GM21423 (cell line): Measurements from ENCODE around the gene NR1D2.

Source experiments
- ATAC-seq: cut with Tn5 transposase; IDR thresholded peaks from one replicate; pipeline ENCODE4 v1.9.1; 2021; ENCODE audit warnings: mild to moderate bottlenecking, moderate library complexity; ENCODE audit not compliant: unreplicated experiment

The NR1D2 gene

GRCh38 chr3:23961913-23962312 is 16.8 kb downstream of the NR1D2 start:
- ATAC-seq, result no peak

GRCh38 chr3:23964537-23965235 is 19.6 kb downstream of the NR1D2 start:
- ATAC-seq, result no peak

DNA sequence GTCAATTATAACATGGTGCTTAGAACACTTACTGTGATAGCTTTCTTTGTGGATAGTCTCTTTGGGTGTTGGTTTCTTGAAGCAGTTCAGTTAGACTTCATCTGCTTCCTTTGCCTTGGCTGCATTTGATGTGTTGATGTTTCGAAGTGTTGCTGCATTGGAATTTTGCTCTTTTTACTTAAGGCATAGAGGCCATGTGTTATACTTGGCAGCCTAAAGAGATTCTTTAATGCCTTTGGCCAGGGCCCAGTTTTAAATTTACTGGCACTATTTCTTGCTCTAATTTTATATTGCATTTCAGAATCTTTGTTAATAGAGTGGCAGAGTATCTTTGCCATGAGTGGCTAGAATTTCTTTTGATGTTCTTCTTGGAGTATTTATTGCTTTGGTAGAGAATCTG is 21.2 kb downstream of the NR1D2 start:
- ATAC-seq, result no peak

GRCh38 chr3:23968463-23969184 is 23.5 kb downstream of the NR1D2 start:
- ATAC-seq, result no peak

- no peak for ATAC-seq
Measured at GRCh38 chr3:23969393-23969792, 24.3 kb downstream of the NR1D2 start.

DNA sequence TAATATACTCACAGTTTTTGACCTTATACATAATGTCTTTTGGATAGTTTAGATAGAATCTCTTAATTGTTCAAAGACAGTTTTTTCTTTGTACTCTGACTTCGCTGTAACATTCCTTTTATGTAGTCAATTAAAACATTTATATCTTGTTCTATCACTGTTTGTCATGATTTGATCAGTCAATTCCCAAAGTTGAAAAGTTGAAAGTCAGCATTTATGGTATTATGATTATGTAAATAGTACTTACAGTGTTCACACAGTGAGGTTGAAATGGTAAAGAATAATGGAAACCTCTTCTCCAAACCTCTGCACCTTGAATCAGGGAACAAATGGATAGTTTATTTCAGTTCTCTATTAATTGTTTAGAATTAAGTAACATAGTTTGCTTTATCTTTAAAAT is 26.6 kb downstream of the NR1D2 start:
- no peak for ATAC-seq

GRCh38 chr3:23976555-23976954 is 31.5 kb downstream of the NR1D2 start:
- no peak for ATAC-seq

DNA sequence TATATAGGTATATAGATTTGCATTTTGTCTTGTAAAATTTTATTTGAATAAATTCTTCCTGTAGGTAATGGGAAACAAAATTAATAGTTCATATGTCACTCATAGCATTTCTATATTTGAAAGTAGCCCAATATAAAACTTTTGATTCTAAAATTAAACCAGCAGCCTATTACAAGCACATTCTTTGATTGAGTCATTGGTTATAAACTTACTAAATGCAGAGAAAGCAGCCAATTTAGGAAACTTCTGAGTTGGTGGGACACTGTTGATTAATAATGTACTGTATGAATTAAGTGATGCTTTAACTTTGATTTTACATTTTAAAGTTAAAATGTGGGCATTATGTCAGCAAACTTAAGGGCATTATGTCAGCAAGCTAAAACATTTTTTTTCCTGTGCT is 34.5 kb downstream of the NR1D2 start:
- no peak for ATAC-seq

- no peak for ATAC-seq
Measured at GRCh38 chr3:23981136-23981535, 36.0 kb downstream of the NR1D2 start.

DNA sequence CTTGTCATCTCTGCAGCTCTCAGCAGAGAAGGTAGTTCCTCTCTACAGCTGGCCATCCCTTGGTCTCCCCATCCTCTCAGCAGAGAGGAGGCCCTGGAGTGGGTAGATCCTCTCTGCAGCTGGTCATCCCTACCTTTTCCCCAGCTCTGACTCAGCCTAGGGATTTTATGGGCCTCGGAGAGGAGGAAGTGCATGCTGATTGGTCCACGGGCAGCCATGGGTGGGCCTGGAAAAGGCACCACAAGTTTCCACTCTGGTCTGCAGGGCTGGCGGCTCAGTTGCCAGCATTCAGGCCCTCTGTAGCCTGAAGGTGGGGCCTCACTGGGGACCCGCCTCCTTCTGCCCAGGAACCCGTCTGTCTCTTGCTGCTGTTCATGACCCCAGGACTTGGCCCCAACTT is 36.9 kb downstream of the NR1D2 start:
- no peak for ATAC-seq

DNA sequence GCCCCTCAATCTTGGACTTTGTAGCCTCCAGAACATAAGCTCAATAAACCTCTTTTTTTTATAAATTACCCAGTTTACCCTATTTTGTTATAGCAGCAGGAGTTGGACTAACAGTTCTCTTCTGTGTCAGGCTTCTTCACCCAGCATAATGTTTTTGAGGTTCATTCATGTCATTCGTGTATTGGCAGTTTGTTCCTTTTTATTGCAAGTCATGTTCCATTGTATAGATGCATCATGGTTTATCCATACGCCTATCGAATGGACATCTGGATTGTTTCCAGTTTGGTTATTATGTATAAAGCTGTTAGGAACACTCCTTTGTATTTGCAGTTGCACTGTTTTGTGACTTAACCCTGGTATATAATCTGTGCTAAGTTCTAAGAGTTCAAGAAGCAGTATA is 39.8 kb downstream of the NR1D2 start:
- ATAC-seq, result no peak

DNA sequence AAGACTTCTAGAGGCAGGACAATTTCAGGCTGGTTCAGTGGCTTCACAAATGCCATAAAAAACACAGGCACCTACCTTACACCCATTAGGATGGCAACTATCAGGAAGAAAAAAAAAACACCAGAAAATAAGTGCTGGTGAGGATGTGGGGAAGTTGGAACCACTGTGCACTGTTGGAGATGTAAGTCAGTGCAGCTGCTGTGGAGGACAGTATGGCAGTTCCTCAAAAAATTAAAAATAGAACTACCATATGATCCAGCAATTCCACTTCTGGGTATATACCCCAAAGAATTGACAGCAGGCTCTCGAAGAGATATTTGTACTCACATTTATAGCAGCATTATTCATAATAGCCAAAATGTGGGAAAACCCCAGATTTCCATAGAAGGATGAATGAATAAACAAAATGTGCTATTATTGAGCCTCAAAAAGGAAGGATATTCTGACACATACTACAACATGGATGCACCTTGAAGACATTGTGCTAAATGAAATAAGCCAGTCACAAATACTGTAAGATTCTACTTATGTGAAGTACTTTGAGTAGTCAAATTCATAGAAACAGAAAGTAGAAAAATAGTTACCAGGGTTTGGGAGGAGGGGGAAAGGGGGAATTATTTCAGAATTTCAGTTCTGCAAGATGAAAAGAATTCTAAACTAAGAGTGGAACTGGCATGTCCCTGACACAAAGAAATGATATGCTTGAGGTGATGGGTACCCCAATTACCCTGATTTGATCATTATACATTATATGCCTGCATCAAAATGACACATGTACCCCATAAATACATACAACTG is 40.9 kb downstream of the NR1D2 start:
- peak; percentile 37 for ATAC-seq

- ATAC-seq, result no peak
Measured at GRCh38 chr3:23987356-23987755, 42.3 kb downstream of the NR1D2 start.

- no peak for ATAC-seq
Measured at GRCh38 chr3:23991306-23991682, 46.2 kb downstream of the NR1D2 start.

DNA sequence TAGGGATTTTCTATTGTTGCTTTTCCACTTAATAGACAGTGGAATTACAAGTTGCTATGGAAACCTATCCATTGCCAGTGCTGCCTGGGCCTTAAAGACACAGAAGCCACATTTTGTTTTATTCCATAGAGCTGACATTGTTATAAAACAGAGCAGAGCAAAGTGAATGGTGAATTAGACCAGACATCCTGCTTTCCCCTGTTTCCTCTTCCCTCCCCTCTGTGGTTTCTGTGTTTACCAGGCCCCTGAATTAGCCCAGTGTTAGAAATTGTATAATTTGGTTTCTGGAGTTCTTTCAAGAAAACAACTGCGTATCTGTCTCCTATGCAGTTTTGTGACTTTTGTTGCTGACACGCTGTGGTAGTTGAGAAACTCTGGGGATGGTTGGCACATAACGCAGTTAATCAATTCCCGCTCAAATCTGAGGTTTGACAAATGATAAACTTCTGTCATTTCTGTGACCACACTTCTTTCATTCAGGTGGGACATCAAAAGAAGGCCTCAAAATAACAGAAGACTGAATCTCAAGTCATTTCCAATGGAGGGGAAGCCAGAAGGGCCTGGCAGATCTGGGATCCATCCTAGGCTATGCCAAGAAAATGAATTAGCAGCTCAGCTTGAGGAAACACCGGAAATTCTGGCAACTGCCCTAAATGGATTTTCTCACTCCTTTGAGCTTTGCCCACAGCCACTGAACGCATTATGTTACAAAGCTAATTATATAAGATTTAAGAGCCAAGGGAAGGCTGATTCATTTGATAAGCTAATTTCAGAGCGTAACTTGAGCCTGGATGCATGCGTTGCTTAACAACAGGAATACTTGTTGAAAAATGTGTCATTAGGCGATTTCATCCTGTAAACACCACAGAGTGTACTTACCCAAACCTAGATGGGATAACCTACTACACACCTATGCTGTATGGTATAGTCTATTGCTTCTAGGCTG is 46.9 kb downstream of the NR1D2 start:
- ATAC-seq, result no peak

DNA sequence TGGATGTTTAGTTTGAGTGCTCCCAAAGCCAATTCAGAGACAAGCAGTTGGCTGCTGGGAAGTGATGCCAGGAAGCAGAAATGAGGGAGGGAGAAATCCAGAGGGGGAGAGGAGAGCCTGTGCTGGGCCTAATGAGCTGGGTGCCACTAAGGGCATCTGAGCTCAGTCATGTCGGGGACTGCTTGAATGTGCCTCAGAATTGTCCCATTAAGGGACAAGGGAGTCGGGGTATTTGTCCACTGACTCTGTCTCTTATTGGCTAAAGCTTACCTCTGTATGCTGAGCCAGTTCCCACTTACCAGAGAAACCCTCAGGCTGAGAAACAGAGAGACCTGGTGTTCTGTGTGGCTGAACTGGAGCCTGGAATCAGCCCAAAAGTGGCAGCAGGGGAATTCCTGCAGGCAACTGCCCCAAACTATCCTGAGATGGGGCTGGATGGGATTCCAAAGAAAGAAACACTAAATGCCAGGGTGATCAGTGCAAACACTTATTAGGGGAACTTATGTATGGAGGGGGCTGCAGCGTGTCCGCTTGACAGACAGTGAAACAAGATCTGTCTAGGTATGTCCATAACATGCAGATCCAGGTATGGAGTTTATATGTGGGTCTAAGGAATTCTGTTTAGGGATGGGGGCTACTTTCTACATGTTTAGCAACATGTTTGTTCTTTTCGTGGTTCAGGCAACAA is 48.6 kb downstream of the NR1D2 start:
- no peak for ATAC-seq

DNA sequence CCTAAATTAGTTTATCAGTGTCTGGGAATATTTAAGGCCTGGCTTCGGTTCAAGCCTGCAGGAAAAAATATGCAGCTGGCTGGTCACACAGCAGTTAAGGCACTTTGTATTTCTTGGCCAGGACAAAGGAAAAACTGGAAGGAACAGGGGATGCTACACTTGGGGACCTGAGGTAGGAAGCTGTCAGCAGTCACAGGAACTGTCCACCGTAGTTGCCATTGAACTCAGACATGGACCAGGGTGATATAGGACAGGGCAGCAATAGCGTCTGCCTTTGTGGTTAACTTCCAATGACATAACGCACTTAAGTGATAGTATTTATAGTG is 49.1 kb downstream of the NR1D2 start:
- ATAC-seq, result no peak

- no peak for ATAC-seq
Measured at GRCh38 chr3:23995219-23995618, 50.1 kb downstream of the NR1D2 start.

- ATAC-seq, result no peak
Measured at GRCh38 chr3:23996095-23996524, 51.0 kb downstream of the NR1D2 start.

GRCh38 chr3:23999012-23999641 is 54.0 kb downstream of the NR1D2 start:
- ATAC-seq, result no peak
